Activated gamma-delta T cell treated with Interleukin-2 at 50 U/mL for 16 hours (primary cell): ENCODE data around the gene SPO11.
"Not testable (repeated sequence)": the region's sequence is repeated elsewhere in the genome, so short reads cannot be mapped to it uniquely, and the experiment has no call there.

Experiments
- DNase-seq: peaks from one replicate; pipeline ENCODE4 v3.0.0-alpha.2; 2020

The SPO11 gene

GRCh38 chr20:57347393-57347792 lies 17.8 kb downstream of the SPO11 start:
- DNase-seq = no peak

- DNase-seq = not testable (repeated sequence)
Observed at GRCh38 chr20:57348200-57348921, 18.8 kb downstream of the SPO11 start.

- DNase-seq = not testable (repeated sequence)
Observed at GRCh38 chr20:57348922-57349574, 19.4 kb downstream of the SPO11 start.

GRCh38 chr20:57350081-57350710 lies 20.6 kb downstream of the SPO11 start:
- no peak for DNase-seq

GRCh38 chr20:57350726-57351041 lies 21.1 kb downstream of the SPO11 start:
- not testable (repeated sequence) for DNase-seq

- peak; percentile 91 for DNase-seq
Observed at GRCh38 chr20:57351042-57351783, 21.6 kb downstream of the SPO11 start, which contains the start of gene RAE1. Gene RAE1, plus strand, starts transcription at chr20:57351255. Its CDS starts 2,784 bp downstream, at chr20:57354039.

GRCh38 chr20:57352305-57352704 lies 22.7 kb downstream of the SPO11 start:
- DNase-seq = no peak

GRCh38 chr20:57353351-57353750 lies 23.7 kb downstream of the SPO11 start:
- DNase-seq = no peak

GRCh38 chr20:57361517-57361916 lies 31.9 kb downstream of the SPO11 start:
- DNase-seq = no peak

- no peak for DNase-seq
Observed at GRCh38 chr20:57364451-57364850, 34.8 kb downstream of the SPO11 start.

GRCh38 chr20:57369596-57369995 lies 40.0 kb downstream of the SPO11 start:
- DNase-seq = no peak

GRCh38 chr20:57370316-57370715 lies 40.7 kb downstream of the SPO11 start:
- no peak for DNase-seq

- DNase-seq = no peak
Observed at GRCh38 chr20:57371363-57371762, 41.8 kb downstream of the SPO11 start.

GRCh38 chr20:57372157-57372556 lies 42.6 kb downstream of the SPO11 start:
- DNase-seq = no peak

- DNase-seq = no peak
Observed at GRCh38 chr20:57372581-57373350, 43.2 kb downstream of the SPO11 start.

GRCh38 chr20:57374343-57374930 lies 44.8 kb downstream of the SPO11 start:
- no peak for DNase-seq

GRCh38 chr20:57374931-57375651 lies 45.5 kb downstream of the SPO11 start:
- DNase-seq = no peak

- DNase-seq = no peak
Observed at GRCh38 chr20:57375652-57376230, 46.1 kb downstream of the SPO11 start.

GRCh38 chr20:57377350-57377749 lies 47.7 kb downstream of the SPO11 start:
- no peak for DNase-seq

GRCh38 chr20:57378107-57378506 lies 48.5 kb downstream of the SPO11 start:
- no peak for DNase-seq

- no peak for DNase-seq
Observed at GRCh38 chr20:57378646-57379262, 49.2 kb downstream of the SPO11 start.
